Muscle of back (tissue), 11 donors: ENCODE measurements around the gene SLC30A2. TPM values are rescaled to one million over a fixed set of nuclear protein-coding genes. Genes with fewer than 3 reads are reported as not detected.

Experiments
- DNase-seq, 3 donors: peaks; one replicate each; pipeline versions ENCODE4 v3.0.0 to v3.0.0-alpha.2; 2013
- polyA plus RNA-seq, 10 donors: library from polyadenylated mRNA; unstranded; fragments of 120-200 nt; gene quantifications; one replicate each; pipeline ENCODE4 v1.2.1, GENCODE V29; 2013; ENCODE audit not compliant: insufficient read length in 10 of 10

The SLC30A2 gene
- polyA plus RNA-seq, 10 donors = 0.16 to 1.1 (median 0.55) TPM

- no peak for DNase-seq
Observed at GRCh38 chr1:26023009-26023408, 22.9 kb downstream of the SLC30A2 start.

DNA sequence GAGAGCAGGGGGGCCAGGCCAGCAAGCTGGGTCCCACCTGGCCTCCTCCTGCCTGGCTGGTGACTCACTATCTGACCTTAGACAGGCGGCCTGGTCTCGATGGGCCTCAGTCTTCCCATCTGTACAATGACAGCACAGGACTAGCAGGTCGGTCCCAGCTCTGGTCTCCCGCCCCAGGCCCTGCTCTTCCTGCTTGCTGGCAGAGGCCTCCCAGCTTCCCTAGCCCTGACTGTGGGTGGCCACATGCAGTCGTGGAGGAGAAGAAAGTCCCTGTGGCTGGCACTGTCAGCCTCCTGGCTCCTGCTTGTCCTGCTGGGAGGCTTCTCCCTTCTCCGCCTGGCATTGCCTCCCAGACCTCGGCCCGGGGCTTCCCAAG lies 23.5 kb downstream of the SLC30A2 start:
- no peak for DNase-seq

DNA sequence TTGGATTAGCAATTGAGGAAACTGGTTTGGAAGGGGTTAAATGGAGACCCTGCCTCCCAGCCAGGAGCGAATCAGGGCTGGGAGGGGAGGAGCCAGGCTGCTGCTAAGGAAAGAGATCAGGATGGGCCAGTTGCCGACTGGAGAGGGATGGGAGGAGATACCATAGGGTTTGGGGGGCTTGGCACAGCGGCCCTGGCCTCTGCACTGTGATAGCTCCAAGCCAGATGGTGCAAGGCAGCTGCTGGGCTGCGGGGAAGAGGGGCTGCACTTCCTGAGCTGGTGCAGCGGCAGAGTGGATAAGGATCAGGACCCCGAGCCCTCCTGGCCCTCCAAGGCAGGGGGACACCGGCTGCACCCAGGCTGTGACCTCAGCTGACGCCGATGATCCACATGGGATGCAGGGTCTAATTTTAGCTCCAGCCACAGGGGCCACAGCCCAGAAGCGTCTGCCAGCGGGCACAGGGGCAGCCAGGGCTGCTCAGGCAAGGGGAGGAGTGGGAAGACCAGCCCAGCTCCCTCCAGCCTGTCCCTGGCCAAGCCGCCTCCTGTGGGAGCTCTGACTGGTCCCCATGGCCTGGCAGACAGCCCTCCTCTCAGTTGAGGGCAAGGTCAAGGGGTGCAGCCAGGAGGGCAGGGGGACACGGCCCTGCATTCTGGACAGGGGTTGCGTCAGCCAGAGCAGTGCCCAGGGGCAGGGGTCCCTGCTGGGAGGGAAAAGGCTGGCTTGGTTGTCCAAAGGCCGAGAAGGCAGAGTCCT lies 24.1 kb downstream of the SLC30A2 start, which contains the start of gene EXTL1:
Gene EXTL1, plus strand, starts transcription at position 129 of the 757 bp plus-strand sequence. CDS start 872 bp downstream, outside the sequence.
- DNase-seq = peak; percentile 74 to 89 (median 81)

GRCh38 chr1:26020941-26021646 lies 24.8 kb downstream of the SLC30A2 start:
- no peak for DNase-seq

- DNase-seq = no peak
Observed at GRCh38 chr1:26020330-26020768, 25.6 kb downstream of the SLC30A2 start.

DNA sequence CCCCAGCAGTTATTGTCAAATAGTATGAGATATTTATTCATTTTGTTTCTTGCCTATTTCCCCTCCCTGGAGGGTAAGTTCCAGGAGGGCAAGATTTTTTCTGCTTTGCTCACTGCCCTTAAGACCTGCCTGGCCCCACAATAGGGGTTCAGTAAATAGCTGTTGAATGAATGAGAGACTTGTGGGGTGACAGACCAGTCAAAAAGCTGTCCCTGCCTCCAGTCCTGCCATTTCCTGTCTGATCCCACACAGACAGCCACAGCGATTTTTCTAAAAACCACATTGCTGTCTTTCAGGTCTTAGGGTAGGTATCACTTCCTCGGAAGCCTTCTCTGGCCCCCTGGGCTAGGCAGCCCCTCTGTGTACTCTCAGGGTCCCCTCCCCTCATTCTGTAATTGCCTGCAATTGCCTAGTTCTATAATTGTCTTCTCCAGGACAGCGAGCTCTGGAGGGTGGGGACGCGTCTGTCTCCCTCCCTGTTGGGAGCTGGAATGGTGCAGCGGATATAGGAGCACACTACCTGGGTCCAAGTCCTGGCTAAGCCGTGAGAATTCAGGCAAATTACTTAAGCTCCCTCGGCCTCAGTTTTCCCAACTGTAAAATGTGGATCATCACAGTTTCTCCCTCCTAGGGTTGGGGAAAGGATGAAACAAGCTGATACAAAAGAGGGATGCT lies 26.1 kb downstream of the SLC30A2 start:
- peak in 1 of 3 donors; percentile 56 for DNase-seq

DNA sequence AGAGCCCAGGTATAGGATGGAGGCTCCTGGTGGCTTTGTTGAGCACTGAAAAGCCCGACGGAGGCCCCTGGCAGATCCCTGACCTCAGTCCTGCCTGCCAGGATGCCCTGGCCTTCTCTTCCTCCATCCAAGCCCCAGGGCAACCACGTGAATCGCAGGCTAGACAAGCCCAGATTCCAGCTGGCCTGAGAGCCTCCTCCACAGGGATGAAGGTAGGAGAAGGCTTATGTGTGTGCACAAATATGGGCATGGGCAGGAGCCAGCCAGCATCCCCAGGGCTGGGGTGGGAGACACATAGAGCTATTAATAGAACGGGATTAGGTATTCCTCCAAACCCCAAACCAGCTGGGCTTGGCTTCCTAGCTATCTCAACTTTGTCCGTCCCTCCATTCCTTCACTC lies 28.3 kb downstream of the SLC30A2 start:
- DNase-seq = no peak

- DNase-seq = no peak
Observed at GRCh38 chr1:26016953-26017545, 28.9 kb downstream of the SLC30A2 start.

- no peak for DNase-seq
Observed at GRCh38 chr1:26016258-26016952, 29.5 kb downstream of the SLC30A2 start.

GRCh38 chr1:26015358-26015757 lies 30.6 kb downstream of the SLC30A2 start:
- DNase-seq = no peak

DNA sequence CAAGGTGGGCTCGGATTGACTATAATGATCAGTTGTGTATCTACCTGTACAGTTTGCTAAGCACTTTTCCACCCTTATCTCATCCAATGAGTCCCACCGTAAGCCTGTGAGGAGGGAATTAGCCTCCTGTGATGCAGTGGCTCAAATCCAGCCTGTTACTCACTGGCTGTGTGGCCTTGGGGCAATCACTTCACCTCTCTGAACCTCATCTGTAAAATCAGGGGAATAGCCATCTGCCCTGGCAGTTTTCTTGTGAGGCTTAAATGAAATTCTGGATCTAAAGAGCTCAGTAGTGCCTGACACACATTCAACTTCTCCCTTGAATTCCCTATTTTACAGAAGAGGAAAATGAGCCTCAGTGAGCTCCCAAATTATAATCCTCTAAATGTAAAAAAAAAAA lies 31.7 kb downstream of the SLC30A2 start:
- DNase-seq = no peak

GRCh38 chr1:26012864-26013263 lies 33.1 kb downstream of the SLC30A2 start:
- DNase-seq = no peak

GRCh38 chr1:26010825-26011224 lies 35.1 kb downstream of the SLC30A2 start:
- no peak for DNase-seq

GRCh38 chr1:26009796-26010447 lies 36.0 kb downstream of the SLC30A2 start:
- no peak for DNase-seq

- no peak for DNase-seq
Observed at GRCh38 chr1:26006710-26007109, 39.2 kb downstream of the SLC30A2 start.

GRCh38 chr1:26005434-26006105 lies 40.3 kb downstream of the SLC30A2 start:
- peak in 2 of 3 donors; percentile 62 to 75 for DNase-seq

DNA sequence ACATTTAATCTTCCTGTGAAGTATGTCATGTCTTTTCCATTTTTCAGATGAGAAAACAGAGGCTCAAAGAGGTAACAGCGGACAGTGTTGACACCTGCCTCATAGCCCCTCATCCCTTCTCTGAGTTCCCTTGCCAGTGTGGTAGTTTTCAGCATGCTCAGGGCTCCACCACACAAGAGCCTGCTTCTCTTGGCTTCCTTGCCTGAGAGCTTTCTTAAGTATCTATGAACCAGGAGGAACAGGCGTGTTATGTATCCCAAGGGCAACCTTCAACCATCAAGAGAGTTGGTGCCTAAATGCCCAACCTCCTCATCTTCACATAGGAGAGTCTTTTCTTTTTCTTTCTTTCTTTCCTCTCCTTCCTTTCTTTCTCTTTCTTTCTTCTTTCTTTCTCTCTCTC lies 42.2 kb downstream of the SLC30A2 start:
- no peak for DNase-seq

GRCh38 chr1:26003262-26003661 lies 42.7 kb downstream of the SLC30A2 start:
- no peak for DNase-seq

DNA sequence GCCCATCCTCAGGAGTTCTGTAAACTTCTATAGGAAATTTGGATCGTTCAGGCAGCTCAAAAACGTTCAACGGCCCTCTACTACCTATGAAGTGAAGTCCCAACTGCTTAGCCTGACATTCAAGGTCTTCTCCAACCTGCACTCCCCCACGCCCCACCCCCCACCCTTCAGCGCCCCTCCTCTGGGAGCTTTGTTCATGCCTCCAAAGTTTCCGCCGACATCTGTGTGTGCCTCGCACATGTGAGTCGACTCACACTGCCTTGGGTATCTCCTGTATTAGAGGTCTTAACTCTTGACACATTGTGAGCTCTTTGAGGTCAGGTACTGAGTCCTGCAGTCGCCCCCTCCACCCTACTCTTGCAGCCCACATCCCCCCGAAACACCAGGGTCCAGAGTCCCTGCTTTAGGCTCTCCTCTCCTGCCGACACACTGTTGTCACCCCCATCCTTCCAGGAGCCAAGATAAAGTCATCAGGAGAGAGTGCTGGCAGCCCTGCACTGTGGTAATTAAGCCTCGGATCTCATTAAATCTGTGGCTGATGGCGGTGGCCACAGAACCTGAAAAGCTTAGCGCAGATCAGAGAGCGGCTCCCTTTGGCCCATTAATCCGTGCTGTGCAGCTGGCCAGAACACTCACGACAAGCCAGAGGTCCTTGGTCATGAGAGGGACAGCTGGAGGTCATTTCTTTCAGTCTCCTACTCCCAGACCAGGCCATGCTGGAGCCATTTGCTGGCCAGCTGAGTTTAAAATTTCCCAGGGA lies 46.7 kb downstream of the SLC30A2 start:
- DNase-seq = no peak
